GM21576 (cell line): ENCODE measurements around the gene PSME3IP1.

Experiments
- ATAC-seq: cut with Tn5 transposase; IDR thresholded peaks from one replicate; pipeline ENCODE4 v1.9.1; 2021; ENCODE audit warnings: mild to moderate bottlenecking, moderate library complexity; ENCODE audit not compliant: unreplicated experiment

The PSME3IP1 gene

DNA sequence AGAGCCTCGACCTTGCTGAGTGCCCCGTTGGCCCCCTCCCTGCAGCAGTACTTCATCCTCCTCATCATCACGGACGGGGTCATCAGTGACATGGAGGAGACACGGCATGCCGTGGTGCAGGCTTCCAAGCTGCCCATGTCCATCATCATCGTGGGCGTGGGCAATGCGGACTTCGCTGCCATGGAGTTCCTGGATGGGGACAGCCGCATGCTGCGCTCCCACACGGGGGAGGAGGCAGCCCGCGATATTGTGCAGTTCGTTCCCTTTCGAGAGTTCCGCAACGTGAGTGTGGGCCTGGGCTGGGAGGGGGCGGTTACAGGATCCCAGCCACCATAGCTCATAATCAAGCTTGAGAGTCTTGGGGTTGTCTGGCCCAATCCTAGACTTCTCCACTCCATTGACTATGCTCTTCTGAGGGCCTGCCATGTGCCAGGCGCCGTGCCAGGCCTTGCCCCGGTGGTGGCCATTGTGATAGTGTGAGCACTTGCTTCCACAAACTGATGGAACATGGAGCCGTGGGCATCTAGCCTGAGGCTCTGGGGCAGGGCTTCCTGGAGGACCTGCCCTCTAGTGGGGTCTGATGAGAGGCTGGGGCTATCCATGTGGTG lies 39.7 kb downstream of the PSME3IP1 start:
- ATAC-seq, result no peak

DNA sequence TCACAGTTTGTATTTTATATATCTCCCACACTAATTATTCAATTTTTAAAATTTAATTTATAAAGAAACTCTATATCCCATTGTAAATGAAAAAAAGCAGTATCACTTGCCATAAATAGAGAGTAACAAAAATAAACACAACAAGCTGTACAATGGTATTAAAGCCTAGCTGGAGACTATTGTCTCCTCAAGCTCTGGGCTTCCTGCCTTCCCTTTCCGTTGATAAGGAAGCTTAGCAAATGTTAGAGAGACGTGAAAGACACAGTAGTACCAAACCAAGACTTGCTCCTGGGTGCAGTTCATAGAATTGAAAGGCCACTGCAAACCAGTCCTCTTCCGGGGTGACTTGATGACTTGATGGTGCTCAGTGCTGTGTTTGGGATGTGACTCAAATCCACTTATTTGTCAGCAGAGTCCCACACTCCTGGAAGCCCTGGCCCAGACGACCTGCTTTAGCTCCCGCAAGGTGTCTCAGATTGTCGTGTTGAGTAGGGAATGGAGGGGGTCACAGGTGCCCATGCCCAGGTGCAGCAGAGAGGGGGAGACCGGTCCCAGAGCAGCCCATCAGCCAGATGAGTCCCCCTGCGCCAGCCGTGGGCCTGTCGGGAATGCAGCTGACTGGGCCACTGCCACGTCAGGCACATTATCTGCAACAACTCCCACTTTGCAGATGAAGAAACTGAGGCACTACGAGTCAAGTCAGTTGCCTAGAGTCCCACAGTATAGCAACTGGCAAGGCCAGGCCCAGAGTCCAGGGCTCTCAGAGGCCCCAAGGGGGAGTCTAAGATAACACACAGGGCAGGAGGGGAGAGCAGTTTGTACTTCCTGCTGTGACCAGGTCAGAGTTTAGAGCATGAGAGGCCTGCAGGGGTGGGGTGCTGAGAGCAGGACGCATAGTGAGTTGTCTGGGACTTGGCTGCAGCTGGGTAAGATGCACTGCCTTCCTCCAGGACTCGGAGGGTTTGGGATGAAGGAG lies 40.5 kb downstream of the PSME3IP1 start:
- ATAC-seq, result no peak

DNA sequence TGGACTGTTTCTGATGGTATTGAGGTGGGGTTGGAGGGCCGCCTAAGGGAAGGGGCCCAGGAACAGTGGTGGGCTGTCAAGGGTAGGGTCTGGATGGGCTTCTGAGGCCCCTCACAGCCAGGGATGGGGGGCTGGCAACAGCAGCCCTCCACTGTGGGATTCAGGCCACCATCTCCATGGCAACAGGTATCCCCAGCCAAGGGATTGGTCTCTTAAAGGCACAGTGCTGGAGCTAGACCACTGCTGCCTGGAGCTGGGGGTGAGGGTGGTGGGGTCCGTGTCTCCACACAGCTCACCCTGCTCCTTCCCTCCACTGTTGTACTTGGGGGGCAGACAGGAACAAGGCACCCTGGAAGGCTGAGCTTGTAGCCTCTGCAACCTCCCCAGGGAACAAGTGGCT lies 41.8 kb downstream of the PSME3IP1 start:
- ATAC-seq, result no peak

DNA sequence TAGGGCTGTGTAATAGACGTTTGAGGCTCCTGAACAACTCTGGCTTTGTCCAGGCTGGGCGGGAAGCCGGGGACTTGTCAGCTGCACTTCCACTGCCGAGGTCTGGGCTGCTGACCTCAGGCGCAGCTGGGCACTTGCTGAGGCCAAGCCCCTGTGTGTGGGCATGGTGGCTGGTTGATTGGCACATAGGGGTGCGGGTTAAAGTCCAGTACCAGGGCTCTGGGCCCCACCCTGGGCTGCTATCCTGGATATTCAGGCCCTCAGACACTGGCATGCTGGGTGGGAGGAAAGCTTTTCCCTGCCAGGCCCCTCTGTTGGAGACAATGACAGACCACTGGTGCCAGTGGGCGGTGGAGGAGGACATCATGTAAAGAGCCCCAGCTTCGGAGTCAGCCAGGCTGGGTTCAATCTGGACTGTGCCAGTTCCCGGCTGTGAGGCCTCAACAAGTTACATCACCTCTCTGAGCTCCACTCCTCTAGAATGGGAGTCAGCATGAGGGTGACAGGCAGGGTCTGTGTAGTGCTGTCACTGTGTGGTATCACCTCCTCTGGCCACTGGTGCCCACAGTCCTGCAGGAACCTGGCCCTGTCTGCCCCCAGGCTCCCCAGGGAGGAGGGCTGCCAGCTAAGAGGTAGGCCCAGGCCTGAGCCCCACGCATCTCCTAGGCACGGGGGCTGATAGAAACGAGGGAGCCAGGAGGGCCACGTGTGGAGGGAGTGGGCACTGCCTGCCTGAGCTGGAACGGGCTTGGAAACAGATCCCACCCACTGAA lies 42.5 kb downstream of the PSME3IP1 start:
- no peak for ATAC-seq

DNA sequence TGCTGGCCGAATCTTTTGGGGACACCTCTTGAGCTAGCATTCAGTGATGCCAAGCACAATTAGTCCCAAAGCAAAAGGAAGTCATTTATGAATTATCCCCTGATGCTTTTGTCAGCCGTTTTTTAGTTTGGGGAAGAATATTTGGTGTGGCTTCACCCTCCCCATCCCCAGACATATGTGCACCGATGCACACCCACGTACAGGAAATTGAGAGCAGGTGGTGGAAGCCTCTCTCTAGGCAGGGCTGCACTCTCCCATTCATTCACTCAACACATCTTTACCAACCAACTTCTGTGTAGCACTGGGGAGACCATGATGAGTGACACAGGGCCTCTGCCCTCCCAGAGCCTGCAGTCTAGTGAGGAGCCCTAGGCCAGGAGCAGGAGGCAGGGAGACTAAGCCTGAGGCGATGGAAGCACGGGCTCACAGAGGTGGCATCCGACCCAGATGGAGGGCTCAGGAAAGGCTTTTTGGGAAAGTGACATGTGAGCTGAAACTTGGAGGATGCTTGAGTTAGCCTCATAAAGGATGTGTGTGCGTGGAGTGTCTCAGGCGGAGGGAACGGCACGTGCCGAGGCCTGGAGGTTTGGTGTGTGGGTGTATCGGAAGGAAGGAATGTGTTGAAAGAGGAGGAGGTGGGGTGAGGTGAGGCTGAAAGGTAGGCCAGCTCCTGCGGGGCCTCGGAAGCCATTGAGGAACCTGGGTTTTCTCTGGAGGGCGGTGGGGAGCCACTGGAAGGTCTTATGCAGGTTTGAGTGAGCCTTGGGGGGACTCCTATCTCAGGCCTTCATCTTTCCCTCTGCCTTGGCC lies 43.8 kb downstream of the PSME3IP1 start:
- ATAC-seq, result peak; percentile 67

DNA sequence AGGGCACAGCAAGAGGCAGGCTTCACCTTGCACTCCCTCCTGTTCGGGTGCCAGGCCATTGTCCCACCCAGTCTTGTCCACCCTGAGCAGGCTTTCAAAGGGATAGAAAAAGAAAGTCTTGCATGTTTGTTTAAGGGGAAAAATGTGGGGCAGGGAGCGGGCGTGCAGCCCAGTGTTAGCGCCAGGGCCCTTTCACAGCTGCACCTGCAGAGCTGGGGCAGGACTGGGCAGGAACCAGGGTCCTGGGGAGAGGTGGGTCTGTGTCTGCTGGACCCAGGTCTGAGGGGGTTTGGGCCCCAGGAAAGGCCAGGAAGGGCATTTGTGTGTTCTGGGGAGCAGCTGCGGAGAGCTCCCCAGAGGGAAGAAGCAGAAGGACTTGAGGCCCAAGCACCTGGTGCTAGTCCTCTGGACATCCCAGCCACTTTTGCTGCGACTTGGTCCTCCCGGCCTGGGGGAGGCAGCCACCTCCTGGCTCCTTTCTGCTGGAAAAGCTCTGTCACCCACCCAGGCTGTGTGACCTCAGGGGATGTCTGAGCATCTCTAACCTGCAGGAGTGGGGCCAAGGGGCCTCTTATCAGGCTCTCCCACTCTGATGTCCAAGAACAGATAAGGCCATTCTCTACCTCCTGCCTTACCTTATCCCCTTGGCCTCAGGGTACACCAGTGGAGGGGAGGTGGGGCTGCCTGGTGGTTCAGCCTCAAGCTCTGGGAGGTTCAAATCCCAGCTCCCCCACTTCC lies 44.7 kb downstream of the PSME3IP1 start:
- no peak for ATAC-seq

DNA sequence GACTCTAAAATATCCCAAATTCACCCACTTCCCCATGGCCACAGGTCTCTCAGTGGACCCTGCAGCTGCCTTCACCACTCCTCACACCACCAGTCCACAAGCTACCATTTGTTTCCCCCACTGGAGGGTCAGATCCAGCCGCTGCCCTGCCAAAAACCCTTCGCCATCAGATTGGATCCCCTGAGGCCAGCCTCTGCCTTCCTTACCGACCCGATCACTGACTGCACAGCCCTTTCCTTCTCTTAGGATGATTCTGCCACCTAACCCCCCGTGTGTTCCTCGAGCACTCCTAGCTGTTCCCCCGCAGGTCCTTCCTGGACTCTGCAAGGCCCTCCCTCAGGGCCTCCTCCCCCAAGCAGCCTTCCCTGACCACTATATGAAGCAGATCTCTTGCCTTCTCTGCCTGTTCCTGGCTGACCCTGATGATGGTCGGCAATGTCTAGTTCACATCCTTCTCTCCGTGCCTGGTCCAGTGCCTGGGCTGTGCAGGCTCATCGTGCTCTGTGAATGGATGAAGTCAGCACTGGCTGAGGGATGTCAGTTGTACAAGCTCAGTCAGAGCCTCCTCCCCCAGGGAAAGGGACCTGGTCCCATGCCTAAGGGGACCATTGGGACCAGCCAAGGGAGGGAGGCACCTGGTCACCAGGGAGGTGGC lies 47.4 kb downstream of the PSME3IP1 start:
- ATAC-seq, result no peak

DNA sequence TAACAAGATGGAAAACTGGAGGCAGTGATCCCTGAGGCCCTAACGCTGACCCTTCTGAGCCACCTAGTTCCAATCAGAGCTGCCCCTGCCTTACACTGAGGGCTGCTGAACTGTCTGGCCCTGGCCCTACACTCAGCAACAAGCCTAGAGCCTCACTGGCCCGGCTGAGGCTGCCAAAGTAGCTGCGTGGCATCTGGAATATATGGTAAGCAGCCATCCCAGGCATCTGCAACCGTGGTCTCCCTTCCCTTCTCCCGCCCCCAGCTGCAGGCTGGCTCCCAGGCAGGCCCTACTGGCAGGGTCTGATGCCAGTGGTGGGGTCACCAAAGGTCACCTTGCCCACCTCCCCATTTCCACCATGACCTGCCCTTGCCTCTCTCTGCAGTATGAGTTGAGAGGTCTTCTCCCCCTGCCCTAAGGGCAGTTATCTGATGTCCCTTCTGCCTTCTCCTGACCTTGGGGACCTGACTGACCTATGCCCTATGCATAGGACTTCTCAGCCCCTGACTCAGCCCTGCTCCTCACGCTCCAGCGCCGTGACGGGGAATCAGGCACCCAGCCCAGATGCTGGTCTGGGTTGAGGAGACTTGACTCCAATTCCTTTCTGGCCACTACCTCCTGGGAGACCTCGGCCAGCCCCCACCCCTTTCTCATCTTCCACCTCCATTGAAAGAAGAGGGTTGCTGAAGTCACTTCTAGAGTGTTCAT lies 48.1 kb downstream of the PSME3IP1 start:
- ATAC-seq, result no peak

DNA sequence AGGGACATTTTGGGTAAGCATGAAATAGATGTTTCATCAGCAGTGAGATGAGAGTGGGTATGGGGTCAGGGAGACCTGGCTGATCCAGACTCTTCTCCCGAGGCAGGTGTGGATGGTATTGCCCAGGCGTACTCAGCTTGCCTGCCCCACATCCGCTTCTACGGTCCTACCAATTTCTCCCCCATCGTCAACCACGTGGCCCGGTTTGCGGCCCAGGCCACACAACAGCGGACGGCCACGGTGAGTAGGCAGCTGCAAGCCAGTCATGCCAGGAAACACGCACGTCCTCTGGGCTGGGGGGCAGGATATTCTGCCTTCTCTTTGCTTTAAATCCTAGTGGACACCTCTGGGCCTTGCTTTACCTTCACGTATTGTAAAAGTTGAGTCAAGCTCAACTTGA lies 48.8 kb downstream of the PSME3IP1 start:
- ATAC-seq, result no peak

DNA sequence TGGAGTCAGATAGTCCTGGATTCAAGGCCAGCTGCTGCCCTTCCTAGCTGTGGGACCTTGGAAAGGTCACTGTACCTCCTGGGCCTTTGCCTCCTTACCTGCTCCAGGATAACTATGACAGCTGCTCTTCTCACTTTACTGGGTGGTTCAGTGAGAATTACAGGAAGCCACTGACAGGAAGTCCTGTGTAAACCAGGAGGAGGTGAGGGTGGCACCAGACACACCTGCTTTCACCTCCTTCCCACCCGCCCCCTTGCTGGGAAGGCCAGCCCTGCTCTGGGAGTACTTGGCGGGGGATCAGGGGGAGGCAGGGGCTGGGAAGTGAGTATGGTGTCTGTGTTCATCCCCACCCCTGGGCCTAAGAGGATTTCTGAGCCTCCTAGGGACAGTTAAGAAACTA lies 50.9 kb downstream of the PSME3IP1 start:
- ATAC-seq, result no peak

DNA sequence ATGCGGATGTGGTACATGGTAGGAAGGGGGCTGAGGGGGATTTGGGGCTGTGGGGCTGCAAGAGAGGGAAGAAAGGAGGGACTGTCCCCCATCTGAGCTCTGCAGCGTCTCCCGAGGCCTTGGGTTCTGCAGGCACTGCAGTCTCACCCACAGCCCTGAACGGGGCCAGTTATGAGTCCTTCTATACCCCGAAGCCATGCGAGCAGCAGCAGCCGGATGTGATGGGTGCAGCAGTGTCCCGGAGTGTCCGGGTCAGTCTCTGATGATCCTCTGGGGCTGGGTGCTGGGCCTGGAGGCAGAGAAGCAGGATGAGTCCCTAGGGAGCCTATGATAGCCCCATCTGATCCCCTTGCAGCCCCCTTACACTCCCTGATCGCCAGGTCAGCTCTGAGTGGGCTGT lies 52.0 kb downstream of the PSME3IP1 start:
- ATAC-seq, result no peak

DNA sequence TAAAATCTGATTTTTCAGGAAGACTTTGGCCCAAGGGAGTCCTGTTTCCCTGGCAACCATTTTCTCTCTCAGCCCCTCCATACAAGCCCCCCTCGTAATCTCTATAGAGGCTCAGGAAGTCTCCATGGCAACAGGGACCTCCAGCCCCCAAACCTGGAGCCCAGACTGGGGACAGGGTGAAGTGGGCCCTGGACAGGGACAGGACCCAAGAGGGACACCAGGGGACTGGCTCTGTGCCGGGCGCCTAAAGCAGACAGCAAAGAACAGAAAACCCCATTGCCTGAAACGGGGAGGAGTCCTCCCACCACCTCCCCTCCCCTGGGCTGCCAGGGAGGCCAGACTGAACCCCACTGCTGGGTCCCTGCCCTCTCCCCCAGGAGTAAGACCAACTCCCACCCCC lies 52.8 kb downstream of the PSME3IP1 start:
- no peak for ATAC-seq

DNA sequence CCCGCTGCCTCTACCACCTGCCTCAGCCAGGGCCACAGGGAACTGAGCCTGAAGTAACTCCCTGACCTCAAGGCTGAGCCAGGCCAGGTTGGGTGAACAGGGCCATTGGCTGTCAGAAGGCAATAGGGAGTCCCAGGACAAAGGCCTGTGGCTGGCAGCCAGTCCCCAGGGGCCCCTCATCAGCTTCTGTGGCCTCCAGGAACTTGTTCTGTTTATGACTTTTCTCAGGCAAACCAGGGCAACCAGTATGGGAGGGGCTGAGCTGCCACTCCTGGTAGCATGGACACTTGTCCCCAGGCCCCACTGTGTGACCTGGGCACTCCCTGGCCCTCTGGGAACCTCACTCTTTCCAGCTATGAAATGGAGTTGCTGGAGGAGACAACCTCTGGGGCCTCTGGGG lies 53.4 kb downstream of the PSME3IP1 start:
- no peak for ATAC-seq

DNA sequence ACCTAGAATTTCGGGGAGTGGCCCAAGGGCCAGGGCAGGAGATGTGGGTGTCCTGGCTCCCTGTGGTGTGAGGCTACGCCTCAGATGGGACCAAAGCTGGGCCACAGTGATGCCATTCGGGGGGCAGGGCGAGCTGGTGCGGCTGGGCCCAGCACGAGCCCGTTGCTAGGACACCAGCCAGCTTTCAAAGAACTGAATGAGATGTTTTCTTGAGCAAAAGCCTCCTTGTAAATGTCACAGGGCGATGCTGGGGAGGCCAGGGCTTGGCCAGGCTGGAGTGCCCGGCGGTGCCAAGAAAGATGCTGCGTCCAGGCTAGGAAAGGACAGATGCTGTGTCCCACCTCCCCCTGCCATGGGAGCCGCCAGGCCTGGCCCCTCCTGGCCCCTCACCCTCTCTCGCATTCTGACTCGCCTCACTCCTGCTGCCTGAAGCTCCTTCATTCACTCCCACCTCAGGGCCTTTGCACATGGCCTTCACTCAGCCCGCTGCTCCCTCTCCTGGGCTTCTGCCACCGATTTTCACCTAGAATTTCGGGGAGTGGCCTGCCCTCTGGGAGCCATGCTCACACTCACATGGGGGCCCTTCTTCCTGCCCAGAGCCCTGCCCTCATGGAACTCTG lies 54.4 kb downstream of the PSME3IP1 start:
- no peak for ATAC-seq

DNA sequence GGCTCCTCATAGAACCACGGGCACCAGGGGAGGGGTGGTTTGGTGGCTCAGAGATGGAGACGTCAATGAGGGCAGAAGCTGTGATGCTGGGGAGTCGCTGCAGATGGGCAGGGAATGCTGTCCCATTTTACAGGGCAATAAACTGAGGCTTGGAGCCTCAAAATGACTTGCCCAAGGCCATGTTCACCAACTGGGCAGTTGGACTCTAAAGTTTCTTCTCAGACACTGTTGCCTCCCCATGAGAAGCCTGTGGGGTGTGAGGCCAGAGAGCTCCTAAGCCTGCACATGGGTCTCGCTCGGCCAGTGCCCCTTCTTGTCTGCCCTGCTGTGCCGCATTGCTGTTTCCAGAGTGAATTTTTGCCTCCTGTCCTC lies 54.9 kb downstream of the PSME3IP1 start:
- ATAC-seq, result no peak

DNA sequence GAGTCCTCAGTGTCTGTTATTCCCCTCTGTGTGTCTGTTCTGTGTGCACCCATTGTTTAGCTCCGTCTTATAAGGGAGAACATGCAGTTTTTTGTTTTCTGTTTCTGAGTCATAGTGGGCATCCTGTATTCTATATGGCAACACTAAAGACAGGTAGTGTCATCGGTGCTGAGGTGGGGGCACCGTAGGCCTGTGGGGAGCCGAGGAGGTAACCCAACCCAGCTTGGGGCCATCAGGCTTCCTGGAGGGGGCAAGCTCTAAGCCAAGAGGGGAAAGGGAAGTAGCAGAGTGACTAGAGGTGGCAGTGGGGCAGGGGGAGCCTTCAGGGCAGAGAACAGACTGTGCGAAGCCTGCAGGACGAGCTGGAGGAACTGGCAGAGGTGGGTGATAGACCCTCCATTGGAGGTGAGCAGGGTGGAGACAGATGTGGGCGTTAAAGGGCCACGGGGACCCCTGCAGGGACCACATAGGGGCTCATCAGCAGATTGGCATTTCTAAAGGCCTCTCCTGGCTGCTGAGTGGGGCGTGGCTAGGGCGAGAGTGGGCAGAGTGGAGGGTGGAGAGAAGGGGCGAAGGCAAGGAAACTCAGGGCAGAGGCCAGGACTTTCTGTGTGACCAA lies 57.0 kb downstream of the PSME3IP1 start:
- ATAC-seq, result peak; percentile 40

DNA sequence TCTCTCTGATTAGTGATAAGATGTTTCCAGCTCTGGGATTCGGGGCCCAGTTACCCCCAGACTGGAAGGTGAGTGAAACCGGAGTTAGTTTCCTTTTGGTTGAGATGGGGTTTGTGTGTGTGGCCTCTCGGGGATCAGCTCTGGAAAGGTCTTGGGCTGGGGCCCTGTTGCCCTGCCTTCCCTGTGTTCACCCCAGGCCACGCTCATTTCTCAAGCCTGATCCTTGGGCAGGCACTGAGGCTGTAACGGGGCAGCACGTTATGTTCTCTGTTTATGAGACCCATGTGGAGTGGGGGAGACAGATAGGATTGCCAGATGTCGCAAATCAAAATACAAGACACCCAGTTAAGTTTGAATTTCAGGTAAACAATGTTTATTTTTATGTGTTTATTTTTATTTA lies 58.0 kb downstream of the PSME3IP1 start:
- no peak for ATAC-seq
